ENCODE results near the gene GFOD1. TPM values are rescaled to one million over a fixed set of nuclear protein-coding genes. Genes with fewer than 3 reads are reported as not detected.

Gene GFOD1
- polyA plus RNA-seq, 1 of the 3 experiments (the other 2 are of a cell fraction) = 1.6 TPM

DNA sequence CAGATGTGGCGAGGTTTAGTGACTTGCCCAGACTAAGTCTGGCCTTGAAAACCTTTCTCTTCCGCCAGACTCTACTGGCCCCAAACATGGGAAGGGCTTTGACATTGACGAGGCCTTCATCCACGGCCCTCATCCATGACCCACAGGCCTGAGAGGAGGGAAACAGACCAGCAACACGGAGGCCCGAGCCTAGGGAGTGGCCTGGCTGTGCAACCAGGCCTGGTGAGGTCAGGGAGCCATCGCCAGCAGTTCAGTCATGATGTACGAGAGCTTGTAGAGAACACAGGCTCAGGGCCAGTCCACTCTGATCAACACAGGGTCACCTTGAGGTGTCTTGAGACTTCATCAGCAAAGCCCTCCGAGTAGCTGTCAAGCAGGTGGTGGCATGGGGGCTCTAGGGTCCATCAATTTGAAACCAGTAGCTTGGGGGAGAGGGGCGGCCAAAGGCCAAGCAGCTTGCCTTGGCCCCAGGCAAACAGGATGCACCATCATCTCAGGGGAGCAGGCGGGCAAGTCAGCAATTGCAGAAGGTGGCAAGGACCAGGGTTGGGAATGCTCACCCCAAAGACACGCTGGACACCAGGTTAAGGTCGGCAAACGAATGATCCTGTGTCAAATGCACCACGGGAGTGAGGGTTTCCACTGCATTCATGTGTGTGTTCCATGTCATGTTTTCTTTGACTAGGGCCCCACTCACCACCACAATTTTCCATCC, 36.1 kb downstream of the GFOD1 start:
- no peaks in the 10 kb centered on the region for H3K79me2 ChIP-seq (ENCODE audit: insufficient read depth)
- WGBS (ENCODE audit: low lambda C conversion rate) = 91% methylated on average over 15 of the region's 15 CpGs

GRCh38 chr6:13450628-13451027, 36.8 kb downstream of the GFOD1 start:
- CTCF ChIA-PET = no interaction called here

More for the DNA sequence above, 36.1 kb downstream of the GFOD1 start:
- no peak for TF ChIP-seq ZBTB33 (IDR thresholded peaks at IDR 0.05; ENCODE audit: borderline replicate concordance, low read depth)
- no peak for TF ChIP-seq GATA2 (CRISPR knock-in tag; IDR thresholded peaks at IDR 0.05)
- no peak for TF ChIP-seq MXI1 (IDR thresholded peaks at IDR 0.05; ENCODE audit: low read depth, low read length)
- TF ChIP-seq JUND (IDR thresholded peaks at IDR 0.05) = no peak
- TF ChIP-seq POLR2AphosphoS5 (IDR thresholded peaks at IDR 0.05; ENCODE audit: low read depth, low read length) = no peak
- TF ChIP-seq MAX (IDR thresholded peaks at IDR 0.05; ENCODE audit: low read depth) = no peak
- TF ChIP-seq RAD21 (IDR thresholded peaks at IDR 0.05; ENCODE audit: low read length) = no peak
- TF ChIP-seq, protein P1, sequence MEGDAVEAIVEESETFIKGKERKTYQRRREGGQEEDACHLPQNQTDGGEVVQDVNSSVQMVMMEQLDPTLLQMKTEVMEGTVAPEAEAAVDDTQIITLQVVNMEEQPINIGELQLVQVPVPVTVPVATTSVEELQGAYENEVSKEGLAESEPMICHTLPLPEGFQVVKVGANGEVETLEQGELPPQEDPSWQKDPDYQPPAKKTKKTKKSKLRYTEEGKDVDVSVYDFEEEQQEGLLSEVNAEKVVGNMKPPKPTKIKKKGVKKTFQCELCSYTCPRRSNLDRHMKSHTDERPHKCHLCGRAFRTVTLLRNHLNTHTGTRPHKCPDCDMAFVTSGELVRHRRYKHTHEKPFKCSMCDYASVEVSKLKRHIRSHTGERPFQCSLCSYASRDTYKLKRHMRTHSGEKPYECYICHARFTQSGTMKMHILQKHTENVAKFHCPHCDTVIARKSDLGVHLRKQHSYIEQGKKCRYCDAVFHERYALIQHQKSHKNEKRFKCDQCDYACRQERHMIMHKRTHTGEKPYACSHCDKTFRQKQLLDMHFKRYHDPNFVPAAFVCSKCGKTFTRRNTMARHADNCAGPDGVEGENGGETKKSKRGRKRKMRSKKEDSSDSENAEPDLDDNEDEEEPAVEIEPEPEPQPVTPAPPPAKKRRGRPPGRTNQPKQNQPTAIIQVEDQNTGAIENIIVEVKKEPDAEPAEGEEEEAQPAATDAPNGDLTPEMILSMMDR (IDR thresholded peaks at IDR 0.05) = no peak
- no peak for TF ChIP-seq FOSL2 (IDR thresholded peaks at IDR 0.05; ENCODE audit: borderline replicate concordance, low read depth)
- Histone ChIP-seq H3K36me3 (replicated peaks in 1 of 2; ENCODE audit: control insufficient read depth in 1 of 2, insufficient read depth in 2 of 2, low read length in 1 of 2) (no peaks in the 10 kb centered on the region), H3K9me2 (no peaks in the 10 kb centered on the region), H3K9ac (no peak overlapping the region), H3K27me3 (ENCODE audit: insufficient read depth) (no peaks in the 10 kb centered on the region), H3K27ac (ENCODE audit: low read depth in 2 of 2, low read length in 1 of 2) (no peak overlapping the region), H3K9me3 (no peaks in the 10 kb centered on the region), H3K4me3 (ENCODE audit: low read depth in 2 of 2, low read length in 1 of 2) (no peak overlapping the region), H2AFZ (ENCODE audit: low read depth) (no peak overlapping the region), H3F3A (replicated peaks; ENCODE audit: insufficient read depth) (no peaks in the 10 kb centered on the region), H3K4me1 (ENCODE audit: control insufficient read depth in 1 of 2, insufficient read depth in 2 of 2, low read depth in 1 of 2, low read length in 1 of 2) (peaks cover 11 to 26% of the 10 kb centered on the region in 2 experiments; a peak in 3 of 4 replicates), H3K4me2 (no peak overlapping the region), H4K20me1 (ENCODE audit: insufficient read depth) (no peaks in the 10 kb centered on the region)
- POLR2A ChIA-PET = no interaction called here
- CTCF ChIA-PET = interaction anchor here (0.9 to 2.1 kb wide), 2 partner anchors 124 to 142 kb away, joined by 3 to 5 read pairs; partner anchors contain the start of gene SIRT5
- no peak for DNase-seq

More at GRCh38 chr6:13450628-13451027, 36.8 kb downstream of the GFOD1 start:
- no peaks in the 10 kb centered on the region for H4K20me1 ChIP-seq (ENCODE audit: insufficient read depth)
- no peak for DNase-seq
- H3K9ac ChIP-seq = no peak overlapping the region
- POLR2A ChIA-PET = no interaction called here
- no peak for TF ChIP-seq POLR2AphosphoS5 (IDR thresholded peaks at IDR 0.05; ENCODE audit: low read depth, low read length)
- no peak for TF ChIP-seq FOXJ3 (CRISPR knock-in tag; IDR thresholded peaks at IDR 0.05)
- no peak overlapping the region for H3K4me3 ChIP-seq (ENCODE audit: low read depth in 2 of 2, low read length in 1 of 2)
- no peaks in the 10 kb centered on the region for H3K36me3 ChIP-seq (replicated peaks in 1 of 2; ENCODE audit: control insufficient read depth in 1 of 2, insufficient read depth in 2 of 2, low read length in 1 of 2)
- H3K4me2 ChIP-seq = no peak overlapping the region
- no peaks in the 10 kb centered on the region for H3K9me3 ChIP-seq
- peaks cover 11 to 32% of the 10 kb centered on the region in 2 experiments; a peak in 3 of 4 replicates for H3K4me1 ChIP-seq (ENCODE audit: control insufficient read depth in 1 of 2, insufficient read depth in 2 of 2, low read depth in 1 of 2, low read length in 1 of 2)
- no peaks in the 10 kb centered on the region for H3F3A ChIP-seq (replicated peaks; ENCODE audit: insufficient read depth)
- 98% methylated on average over 5 of the region's 6 CpGs for WGBS (ENCODE audit: low lambda C conversion rate)
- H3K27ac ChIP-seq (ENCODE audit: low read depth in 2 of 2, low read length in 1 of 2) = no peak overlapping the region
- no peaks in the 10 kb centered on the region for H3K9me2 ChIP-seq
- H3K27me3 ChIP-seq (ENCODE audit: insufficient read depth) = no peaks in the 10 kb centered on the region
- H3K79me2 ChIP-seq (ENCODE audit: insufficient read depth) = no peaks in the 10 kb centered on the region
- no peak overlapping the region for H2AFZ ChIP-seq (ENCODE audit: low read depth)
